MV-4-11 (cell line): Measurements from ENCODE around the gene INTS3.
A peak's percentile ranks its signal among the peaks of the same experiment; 100 is the strongest.
"Not testable (repeated sequence)": the region's sequence is repeated elsewhere in the genome, so short reads cannot be mapped to it uniquely, and the experiment has no call there.

Experiments
- DNase-seq: peaks from one replicate; lab custom pipeline; 2025; lab: John Stamatoyannopoulos, UW

The INTS3 gene

GRCh38 chr1:153763365-153764225 lies 35.7 kb downstream of the INTS3 start:
- DNase-seq, result no peak

GRCh38 chr1:153764310-153764709 lies 36.5 kb downstream of the INTS3 start:
- DNase-seq, result no peak

GRCh38 chr1:153766663-153767062 lies 38.8 kb downstream of the INTS3 start:
- DNase-seq, result not testable (repeated sequence)

GRCh38 chr1:153767519-153767918 lies 39.7 kb downstream of the INTS3 start:
- no peak for DNase-seq

GRCh38 chr1:153768316-153769181 lies 40.7 kb downstream of the INTS3 start:
- DNase-seq, result no peak

GRCh38 chr1:153769221-153769620 lies 41.4 kb downstream of the INTS3 start:
- DNase-seq, result peak; percentile 20

- no peak for DNase-seq
These were observed 42.9 kb downstream of the INTS3 start for GRCh38 chr1:153770797-153771196.

- no peak for DNase-seq
These were observed 43.4 kb downstream of the INTS3 start for GRCh38 chr1:153771261-153771660.

- no peak for DNase-seq
These were observed 44.2 kb downstream of the INTS3 start for GRCh38 chr1:153771841-153772593.

- peak; percentile 30 for DNase-seq
These were observed 45.5 kb downstream of the INTS3 start for GRCh38 chr1:153773096-153773921.

- no peak for DNase-seq
These were observed 46.3 kb downstream of the INTS3 start for GRCh38 chr1:153774026-153774595.

- DNase-seq, result no peak
These were observed 47.1 kb downstream of the INTS3 start, which contains the start of gene SLC27A3 for GRCh38 chr1:153774780-153775457. Gene SLC27A3 (plus strand): TSS chr1:153775407. CDS start chr1:153775498, 91 bp downstream.

GRCh38 chr1:153775458-153776327 lies 47.8 kb downstream of the INTS3 start:
- DNase-seq, result peak; percentile 59

- no peak for DNase-seq
These were observed 48.5 kb downstream of the INTS3 start for GRCh38 chr1:153776352-153776751.

- DNase-seq, result no peak
These were observed 49.1 kb downstream of the INTS3 start for GRCh38 chr1:153776845-153777370.

GRCh38 chr1:153777648-153778047 lies 49.8 kb downstream of the INTS3 start:
- DNase-seq, result no peak

- no peak for DNase-seq
These were observed 50.4 kb downstream of the INTS3 start for GRCh38 chr1:153778051-153778823.
